Naive thymus-derived CD8-positive, alpha-beta T cell (primary cell): ENCODE measurements around the gene CCN2. TPM values are rescaled to one million over a fixed set of nuclear protein-coding genes. Genes with fewer than 3 reads are reported as not detected.

ENCODE experiments used
- ATAC-seq, 2 donors: fragments of 150-1000 bp; cut with Tn5 transposase in 1 of 2; sonication (Bioruptor Pico), chemical (Tn5 transposase) in 1 of 2; 1 replicate in 1 of 2; 2 replicates in 1 of 2; pipeline ENCODE4 v1.10.0; 2021; ENCODE audit warnings: mild to moderate bottlenecking in 2 of 2, moderate library complexity in 2 of 2
- POLR2A ChIA-PET: fragments of 350-600 bp; sonication (Branson Sonifier 250); formaldehyde crosslinking; loops from one replicate; lab custom pipeline; 2021; ENCODE audit warnings: antibody characterized with exemption; lab: Charles Lee
- DNase-seq, 10 donors: peaks; one replicate each; pipeline versions ENCODE4 v3.0.0 to v3.0.0-alpha.2; 2020 to 2022
- H3K27ac Mint-ChIP-seq, 10 donors: one replicate each; pipeline ENCODE4 v1.8.0; 2020 to 2022; ENCODE audit warnings: mild to moderate bottlenecking in 10 of 10, mixed read lengths in 10 of 10, moderate library complexity in 4 of 10, inconsistent platforms in 1 of 10
- H3K27me3 Mint-ChIP-seq, 5 donors: one replicate each; pipeline ENCODE4 v1.8.0; 2021 to 2022; ENCODE audit warnings: mixed read lengths in 5 of 5
- H3K36me3 Mint-ChIP-seq, 3 donors: one replicate each; pipeline ENCODE4 v1.8.0; 2020 to 2022; ENCODE audit warnings: mixed read lengths in 3 of 3, mild to moderate bottlenecking in 2 of 3, inconsistent platforms in 1 of 3
- H3K4me1 Mint-ChIP-seq, 4 donors: one replicate each; pipeline ENCODE4 v1.8.0; 2021 to 2022; ENCODE audit warnings: mixed read lengths in 4 of 4
- H3K4me3 Mint-ChIP-seq, 10 donors: one replicate each; pipeline ENCODE4 v1.8.0; 2020 to 2022; ENCODE audit warnings: mild to moderate bottlenecking in 10 of 10, mixed read lengths in 10 of 10, moderate library complexity in 6 of 10, inconsistent platforms in 1 of 10
- H3K9me3 Mint-ChIP-seq, 9 donors: one replicate each; pipeline ENCODE4 v1.8.0; 2020 to 2022; ENCODE audit warnings: mixed read lengths in 9 of 9, mild to moderate bottlenecking in 3 of 9, inconsistent platforms in 1 of 9, moderate library complexity in 1 of 9
- polyA plus RNA-seq, 3 donors: library from polyadenylated mRNA; unstranded; fragments of 300-500 nt; fragmentation: Illumina TruSeq; gene quantifications; one replicate each; pipeline ENCODE4 v1.2.3, GENCODE V29; 2021
- total RNA-seq, 8 experiments: library from RNA in 2 of 8; stranded (reverse) in 2 of 8; gene quantifications; one replicate each; pipeline ENCODE4 v1.2.3 and lab custom pipeline; 2021 to 2026

CCN2 gene
- total and polyA plus RNA-seq, 5 experiments from 2014 or later, result 0.41 TPM; not detected in 4

- H3K4me1 Mint-ChIP-seq, result no peaks in the 10 kb centered on the region
- DNase-seq, result no peak
- H3K27me3 Mint-ChIP-seq, result peaks cover 2 to 8% (median 4%) of the 10 kb centered on the region in 5 donors
- H3K9me3 Mint-ChIP-seq, result no peaks in the 10 kb centered on the region
- no peak overlapping the region for H3K27ac Mint-ChIP-seq
- ATAC-seq, result no peak
- no peak overlapping the region for H3K4me3 Mint-ChIP-seq
- H3K36me3 Mint-ChIP-seq, result no peaks in the 10 kb centered on the region
- POLR2A ChIA-PET, result no interaction called here
Observed at GRCh38 chr6:131980338-131980790, 29.2 kb upstream of the CCN2 start.

DNA sequence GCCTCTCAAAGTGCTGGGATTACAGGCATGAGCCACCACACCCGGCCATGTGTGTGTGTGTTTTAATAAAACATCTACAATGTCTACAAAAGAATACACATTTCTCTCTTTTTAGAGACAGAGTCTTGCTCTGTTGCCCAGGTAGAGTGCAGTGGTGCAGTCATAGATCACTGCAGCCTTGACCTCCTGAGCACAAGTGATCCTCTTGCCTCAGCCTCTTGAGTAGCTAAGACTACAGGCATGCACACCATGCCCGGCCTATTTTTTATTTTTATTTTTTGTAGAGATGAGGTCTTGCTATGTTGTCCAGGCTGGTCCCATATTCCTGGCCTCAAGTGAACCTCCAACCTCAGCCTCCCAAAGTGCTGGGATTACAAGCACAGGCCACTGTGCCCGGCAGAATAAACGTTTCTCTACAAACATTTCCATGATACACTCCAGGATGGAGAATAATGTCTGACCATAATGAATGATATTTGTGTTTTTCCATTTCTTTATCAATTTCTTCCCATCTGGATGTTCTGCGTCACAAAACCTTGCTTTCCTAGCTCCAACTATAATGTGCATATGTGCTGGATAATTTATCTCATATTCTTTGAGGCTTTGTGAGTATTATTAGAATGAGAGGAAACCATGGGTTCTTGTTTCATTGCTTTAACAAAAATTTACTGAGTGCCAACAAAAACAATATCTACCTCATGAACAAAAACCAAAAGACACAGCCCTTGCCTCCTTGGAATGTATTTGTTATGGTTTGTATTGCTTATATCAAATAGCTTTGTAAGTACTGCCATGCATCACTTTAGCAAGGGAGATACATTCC, 28.6 kb upstream of the CCN2 start:
- no peak for DNase-seq
- no peaks in the 10 kb centered on the region for H3K36me3 Mint-ChIP-seq
- H3K4me3 Mint-ChIP-seq, result no peak overlapping the region
- no peak for ATAC-seq
- no peaks in the 10 kb centered on the region for H3K9me3 Mint-ChIP-seq
- peaks cover 2 to 10% (median 4%) of the 10 kb centered on the region in 5 donors for H3K27me3 Mint-ChIP-seq
- H3K4me1 Mint-ChIP-seq, result no peaks in the 10 kb centered on the region
- POLR2A ChIA-PET, result no interaction called here
- no peak overlapping the region for H3K27ac Mint-ChIP-seq

DNA sequence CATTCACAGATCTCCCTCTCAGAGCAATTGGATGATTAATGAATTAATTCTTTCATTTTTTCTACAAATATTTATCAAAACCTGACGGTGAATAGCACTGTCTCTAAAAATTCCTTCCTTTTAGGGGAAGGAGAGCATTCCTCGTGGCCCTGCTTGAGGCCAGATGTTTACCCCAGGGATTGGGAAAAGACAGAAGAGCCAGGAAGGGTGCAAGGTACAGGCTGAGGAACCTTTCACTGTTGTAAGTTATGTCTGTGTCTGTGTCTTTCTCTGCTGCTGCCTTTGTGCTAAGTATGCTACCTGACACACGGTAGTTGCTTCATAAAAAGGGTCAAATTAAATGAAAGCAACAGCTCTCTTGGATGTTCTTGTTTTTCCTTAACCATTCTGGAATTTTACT, 27.4 kb upstream of the CCN2 start:
- Mint-ChIP-seq H3K36me3 (no peaks in the 10 kb centered on the region), H3K9me3 (no peaks in the 10 kb centered on the region), H3K4me3 (no peak overlapping the region), H3K4me1 (no peaks in the 10 kb centered on the region), H3K27me3 (peaks cover 2 to 16% (median 5%) of the 10 kb centered on the region in 5 donors), H3K27ac (no peak overlapping the region)
- DNase-seq (no peak), ATAC-seq (no peak)
- POLR2A ChIA-PET, result no interaction called here

- Mint-ChIP-seq H3K4me3 (no peak overlapping the region), H3K36me3 (no peaks in the 10 kb centered on the region), H3K27me3 (peaks cover 2 to 23% (median 7%) of the 10 kb centered on the region in 5 donors), H3K27ac (no peak overlapping the region), H3K4me1 (no peaks in the 10 kb centered on the region), H3K9me3 (no peaks in the 10 kb centered on the region)
- DNase-seq (no peak), ATAC-seq (no peak)
- POLR2A ChIA-PET, result no interaction called here
Observed at GRCh38 chr6:131976545-131977061, 25.4 kb upstream of the CCN2 start.

- ATAC-seq, result no peak
- H3K36me3 Mint-ChIP-seq, result no peaks in the 10 kb centered on the region
- H3K4me1 Mint-ChIP-seq, result no peaks in the 10 kb centered on the region
- DNase-seq, result no peak
- no peaks in the 10 kb centered on the region for H3K9me3 Mint-ChIP-seq
- POLR2A ChIA-PET, result no interaction called here
- H3K4me3 Mint-ChIP-seq, result no peak overlapping the region
- no peak overlapping the region for H3K27ac Mint-ChIP-seq
- H3K27me3 Mint-ChIP-seq, result peaks cover 4 to 37% (median 10%) of the 10 kb centered on the region in 5 donors
Observed at GRCh38 chr6:131972741-131973140, 21.6 kb upstream of the CCN2 start.

- H3K27me3 Mint-ChIP-seq, result peaks cover 7 to 28% (median 11%) of the 10 kb centered on the region in 5 donors
Observed at GRCh38 chr6:131970076-131970859, 19.1 kb upstream of the CCN2 start.

GRCh38 chr6:131968656-131969055, 17.5 kb upstream of the CCN2 start:
- H3K4me1 Mint-ChIP-seq, result no peaks in the 10 kb centered on the region
- POLR2A ChIA-PET, result no interaction called here
- no peak overlapping the region for H3K4me3 Mint-ChIP-seq
- H3K9me3 Mint-ChIP-seq, result no peaks in the 10 kb centered on the region
- H3K27ac Mint-ChIP-seq, result no peak overlapping the region
- no peaks in the 10 kb centered on the region for H3K36me3 Mint-ChIP-seq
- peaks cover 7 to 22% (median 11%) of the 10 kb centered on the region in 5 donors for H3K27me3 Mint-ChIP-seq
- ATAC-seq (no peak), DNase-seq (no peak)

More at GRCh38 chr6:131970076-131970859, 19.1 kb upstream of the CCN2 start:
- Mint-ChIP-seq H3K36me3 (no peaks in the 10 kb centered on the region), H3K9me3 (no peaks in the 10 kb centered on the region), H3K4me1 (no peaks in the 10 kb centered on the region), H3K4me3 (no peak overlapping the region), H3K27ac (peak overlapping the region in 1 of 10 donors; percentile 1)
- DNase-seq (no peak), ATAC-seq (no peak)
- POLR2A ChIA-PET, result no interaction called here

DNA sequence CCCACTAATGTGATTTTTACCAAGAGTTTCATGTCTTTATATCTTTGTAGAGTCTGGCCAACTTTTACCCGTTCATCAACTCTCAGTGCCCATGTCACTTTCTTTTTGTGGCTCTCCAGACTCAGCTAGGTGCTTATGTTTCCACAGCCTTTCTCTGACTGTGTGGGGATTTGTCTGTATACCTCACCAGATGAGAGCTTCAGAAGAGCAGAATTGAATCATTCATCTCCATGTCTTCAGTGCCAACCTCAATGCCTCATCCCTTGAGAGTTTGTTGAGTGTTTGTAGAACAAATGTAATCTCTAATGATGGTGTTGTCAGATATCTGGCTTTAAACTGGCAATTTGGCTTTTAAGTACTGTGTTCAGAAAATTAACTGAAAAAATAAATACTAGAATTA, 16.8 kb upstream of the CCN2 start:
- POLR2A ChIA-PET, result no interaction called here
- Mint-ChIP-seq H3K9me3 (no peaks in the 10 kb centered on the region), H3K27me3 (peaks cover 7 to 15% (median 8%) of the 10 kb centered on the region in 5 donors), H3K4me1 (no peaks in the 10 kb centered on the region), H3K27ac (no peak overlapping the region), H3K4me3 (no peak overlapping the region), H3K36me3 (no peaks in the 10 kb centered on the region)
- no peak for DNase-seq
- no peak for ATAC-seq

DNA sequence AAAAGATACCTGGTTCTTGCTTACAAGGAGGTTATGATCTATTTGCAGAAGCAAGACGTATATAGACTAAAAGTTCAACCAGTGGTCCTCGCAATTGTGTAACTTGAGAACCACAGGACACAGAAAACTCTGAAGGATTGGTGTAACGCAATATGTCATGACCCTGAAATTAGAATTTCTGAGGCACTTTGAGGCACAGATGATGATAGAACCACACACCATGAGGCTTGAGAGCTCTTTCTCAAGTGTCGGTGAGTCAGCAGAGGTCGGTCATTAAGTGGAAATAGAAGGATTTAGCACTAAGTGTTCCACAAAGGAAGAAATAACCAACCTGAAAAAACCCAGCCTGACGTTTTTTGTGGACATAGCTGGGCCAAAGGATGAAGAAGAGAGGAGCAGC, 15.3 kb upstream of the CCN2 start:
- no peaks in the 10 kb centered on the region for H3K36me3 Mint-ChIP-seq
- DNase-seq (no peak), ATAC-seq (no peak)
- peaks cover 7 to 15% (median 8%) of the 10 kb centered on the region in 5 donors for H3K27me3 Mint-ChIP-seq
- H3K4me1 Mint-ChIP-seq, result no peaks in the 10 kb centered on the region
- H3K9me3 Mint-ChIP-seq, result no peaks in the 10 kb centered on the region
- POLR2A ChIA-PET, result no interaction called here
- no peak overlapping the region for H3K27ac Mint-ChIP-seq
- H3K4me3 Mint-ChIP-seq, result no peak overlapping the region

DNA sequence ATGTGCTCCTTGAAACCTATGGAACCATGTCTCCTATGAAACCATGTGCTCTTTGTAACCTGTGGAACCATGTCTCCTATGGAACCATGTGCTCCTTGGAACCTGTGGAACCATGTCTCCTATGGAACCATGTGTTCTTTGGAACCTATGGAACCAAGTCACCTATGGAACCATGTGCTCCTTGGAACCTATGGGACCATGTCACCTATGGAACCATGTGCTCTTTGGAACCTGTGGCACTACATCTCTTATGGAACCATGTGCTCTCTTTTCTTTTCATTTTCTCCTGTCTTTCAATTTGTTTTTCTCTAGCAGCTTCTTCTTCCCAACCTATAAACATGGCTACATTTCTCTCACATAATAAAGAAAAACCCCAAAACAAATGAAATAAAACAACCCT, 11.9 kb upstream of the CCN2 start:
- no peak for ATAC-seq
- Mint-ChIP-seq H3K4me1 (no peaks in the 10 kb centered on the region), H3K9me3 (no peaks in the 10 kb centered on the region), H3K27ac (no peak overlapping the region), H3K36me3 (no peaks in the 10 kb centered on the region), H3K4me3 (no peak overlapping the region), H3K27me3 (peaks cover 2 to 11% (median 6%) of the 10 kb centered on the region in 5 donors)
- POLR2A ChIA-PET, result no interaction called here
- no peak for DNase-seq

DNA sequence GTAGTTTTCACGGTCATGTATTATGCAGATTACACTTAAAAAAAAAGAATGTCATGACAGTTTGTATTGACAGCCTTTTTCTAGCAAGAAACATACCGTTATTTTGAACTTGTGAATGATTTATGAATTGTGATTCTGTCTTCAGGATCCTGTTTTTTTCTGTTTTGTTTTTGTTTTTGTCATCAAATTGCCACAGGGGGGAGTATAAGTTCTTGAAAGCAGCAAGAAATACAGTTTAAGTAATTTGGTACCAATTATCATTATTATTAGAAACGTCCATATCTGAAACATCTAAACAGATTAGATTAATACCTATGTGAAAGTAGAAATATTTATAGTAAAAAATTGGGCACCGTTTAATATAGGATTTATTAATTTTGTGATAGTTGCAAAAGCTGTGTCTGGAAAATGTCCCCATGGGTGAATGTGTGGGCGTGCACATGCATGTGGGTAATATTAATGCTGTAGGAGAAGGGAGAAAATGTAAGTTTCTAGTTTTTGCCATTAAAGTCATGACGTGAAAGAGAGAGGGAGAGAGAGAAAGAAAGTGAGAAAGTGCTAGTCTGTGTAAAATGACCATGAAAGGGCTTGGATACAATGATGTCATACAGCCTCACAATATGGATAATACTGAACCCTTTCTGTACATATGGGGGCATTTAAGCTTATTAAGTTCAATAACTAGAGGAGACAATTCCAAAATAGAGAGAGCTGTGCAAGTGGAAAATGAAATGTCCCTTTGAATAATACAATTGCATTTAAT, 9.4 kb upstream of the CCN2 start:
- H3K27ac Mint-ChIP-seq, result no peak overlapping the region
- peaks cover 1 to 6% (median 3%) of the 10 kb centered on the region in 5 donors for H3K27me3 Mint-ChIP-seq
- H3K4me1 Mint-ChIP-seq, result no peaks in the 10 kb centered on the region
- no peak overlapping the region for H3K4me3 Mint-ChIP-seq
- H3K9me3 Mint-ChIP-seq, result peaks cover 0 to 1% (median 0%) of the 10 kb centered on the region in 9 donors
- no peak for ATAC-seq
- POLR2A ChIA-PET, result no interaction called here
- DNase-seq, result no peak
- no peaks in the 10 kb centered on the region for H3K36me3 Mint-ChIP-seq

DNA sequence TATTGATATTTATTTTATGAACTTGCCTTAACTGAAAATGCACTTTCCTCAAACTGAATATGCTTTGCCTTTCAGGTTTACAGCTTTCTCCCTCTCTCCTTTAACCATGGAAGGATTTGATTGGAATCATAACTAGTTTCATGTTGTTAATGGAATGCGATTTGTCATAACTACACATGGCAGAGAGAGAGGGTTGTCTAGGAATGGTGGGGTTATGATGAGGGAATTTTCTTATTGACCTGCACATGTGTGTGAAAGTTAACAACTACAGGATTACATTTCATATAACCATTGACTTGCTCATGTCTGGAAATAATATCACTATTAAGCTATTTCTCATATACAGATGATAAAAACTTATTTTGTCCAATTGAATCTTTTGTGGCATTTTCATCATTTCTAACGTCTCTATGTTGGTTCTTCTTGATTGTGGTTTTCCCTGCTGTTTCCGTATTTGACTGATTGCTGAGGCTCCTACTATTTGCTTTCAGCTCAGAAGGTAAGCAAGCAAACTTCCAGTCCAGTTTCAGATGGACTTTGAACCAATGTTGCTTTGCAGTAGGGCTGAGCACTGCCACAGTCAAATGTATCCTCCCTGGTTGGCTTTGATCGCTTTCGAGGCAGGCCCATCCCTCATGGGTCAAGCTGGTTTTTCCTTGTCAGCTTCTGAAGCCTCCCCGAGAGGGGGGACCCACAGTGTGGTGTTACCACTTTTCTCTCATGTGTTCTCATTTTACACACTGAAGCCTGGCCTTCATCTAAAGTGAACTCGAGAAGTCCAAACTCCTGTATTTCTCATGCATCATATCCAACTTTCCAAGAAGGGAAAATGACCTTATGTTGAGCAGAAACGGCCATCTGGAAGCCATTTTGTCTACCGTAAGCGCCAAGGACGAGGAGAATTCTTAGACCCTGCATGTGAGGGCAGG, 7.6 kb upstream of the CCN2 start:
- ATAC-seq (no peak), DNase-seq (no peak)
- Mint-ChIP-seq H3K4me3 (no peak overlapping the region), H3K36me3 (no peaks in the 10 kb centered on the region), H3K27me3 (peaks cover 7 to 23% (median 10%) of the 10 kb centered on the region in 5 donors), H3K27ac (no peak overlapping the region), H3K9me3 (peaks cover 0 to 1% (median 0%) of the 10 kb centered on the region in 9 donors), H3K4me1 (no peaks in the 10 kb centered on the region)
- POLR2A ChIA-PET, result no interaction called here
